HCT116 (cell line): ENCODE measurements around the gene TSC1. TPM values are rescaled to one million over a fixed set of nuclear protein-coding genes. Genes with fewer than 3 reads are reported as not detected.

Source experiments
- ATAC-seq: fragments of 200-7000 bp; cut with Tn5 transposase; 2 replicates; pipeline ENCODE4 v1.9.1; 2020; ENCODE audit warnings: mild to moderate bottlenecking, moderate library complexity
- BruUV-seq: library from RNA; stranded (reverse); fragments of 400-500 nt; replicated peaks from 2 replicates; lab custom pipeline; 2021; lab: Mats Ljungman, UMichigan
- CTCF ChIA-PET: fragments of 300-600 bp; sonication (Branson Sonifier 250); formaldehyde crosslinking; loops from one replicate; lab custom pipeline; 2021; ENCODE audit warnings: antibody characterized with exemption; lab: Charles Lee
- POLR2A ChIA-PET: fragments of 300-600, 350-600 bp; sonication (Branson Sonifier 250); formaldehyde crosslinking; loops from one replicate; lab custom pipeline; 2021; ENCODE audit warnings: antibody characterized with exemption; lab: Charles Lee
- RAD21 ChIA-PET, 2 experiments: fragments of 300-600 bp; sonication (Branson Sonifier 250); formaldehyde crosslinking; loops; one replicate each; lab custom pipeline; 2023; ENCODE audit warnings: low total read pairs in 2 of 2; ENCODE audit not compliant: uncharacterized antibody in 2 of 2, unreplicated experiment in 2 of 2, low non-redundant PET in 1 of 2; lab: Charles Lee
- DNase-seq: peaks from one replicate; pipeline ENCODE4 v3.0.0-alpha.2; 2010; ENCODE audit warnings: low read depth, low spot score
- H2AFZ ChIP-seq: fragments of 200-600 bp; shearing (Covaris generic), sonication (generic); 2 replicates; pipeline ENCODE4 v1.6.1; 2017; ENCODE audit warnings: low read depth, mixed run types, mixed read lengths, antibody characterized with exemption, low read length; ENCODE audit not compliant: poor library complexity, severe bottlenecking
- H3K27ac ChIP-seq: 2 replicates; pipeline ENCODE4 v1.5.1; 2012; ENCODE audit warnings: low read depth, low read length
- H3K27me3 ChIP-seq: fragments of 200-600 bp; sonication (generic); 2 replicates; pipeline ENCODE4 v1.6.1; 2016; ENCODE audit warnings: mixed run types, low read length, mixed read lengths; ENCODE audit not compliant: insufficient read depth
- H3K36me3 ChIP-seq, 2 experiments: fragments of 200-500 bp in 1 of 2; fragments of 200-600 bp in 1 of 2; sonication (Bioruptor generic) in 1 of 2; sonication (generic) in 1 of 2; 2 replicates each; pipeline versions ENCODE4 v1.5.1 to v1.6.1; 2014 to 2016; ENCODE audit warnings: low read length in 2 of 2, inconsistent platforms in 1 of 2, mixed read lengths in 1 of 2, mixed run types in 1 of 2; ENCODE audit not compliant: insufficient read depth in 2 of 2, control insufficient read depth in 1 of 2
- H3K4me1 ChIP-seq, 2 experiments: fragments of 200-600 bp in 1 of 2; sonication (generic) in 1 of 2; 2 replicates each; pipeline versions ENCODE4 v1.5.1 to v1.6.1; 2012 to 2017; ENCODE audit warnings: low read length in 2 of 2, inconsistent platforms in 1 of 2, mild to moderate bottlenecking in 1 of 2, mixed read lengths in 1 of 2, mixed run types in 1 of 2, moderate library complexity in 1 of 2; ENCODE audit not compliant: insufficient read depth in 2 of 2, control insufficient read depth in 1 of 2
- H3K4me2 ChIP-seq: fragments of 200-600 bp; sonication (generic); 2 replicates; pipeline ENCODE4 v1.6.1; 2017; ENCODE audit warnings: mixed run types, low read length, mixed read lengths
- H3K4me3 ChIP-seq, 2 experiments: fragments of 200-600 bp in 1 of 2; sonication (generic) in 1 of 2; replicated peaks in 1 of 2; 2 replicates each; pipeline ENCODE4 v1.5.1; 2011 to 2016; ENCODE audit warnings: low read length in 2 of 2, control low read depth in 1 of 2, low read depth in 1 of 2, mild to moderate bottlenecking in 1 of 2, mixed read lengths in 1 of 2, mixed run types in 1 of 2
- H3K79me2 ChIP-seq: fragments of 200-600 bp; sonication (generic); 2 replicates; pipeline ENCODE4 v1.6.1; 2017; ENCODE audit warnings: mild to moderate bottlenecking, mixed run types, low read length, moderate library complexity, mixed read lengths; ENCODE audit not compliant: insufficient read depth
- H3K9ac ChIP-seq: fragments of 200-600 bp; sonication (generic); 2 replicates; pipeline ENCODE4 v1.6.1; 2016; ENCODE audit warnings: low read length, mixed read lengths
- H3K9me2 ChIP-seq: fragments of 200-600 bp; sonication (generic), shearing (Covaris generic); 2 replicates; pipeline ENCODE4 v1.6.1; 2017; ENCODE audit warnings: mixed run types, mild to moderate bottlenecking, moderate library complexity; ENCODE audit not compliant: insufficient read depth
- H3K9me3 ChIP-seq, 2 experiments: fragments of 200-500 bp in 1 of 2; fragments of 200-600 bp in 1 of 2; sonication (Bioruptor generic) in 1 of 2; sonication (generic) in 1 of 2; 2 replicates each; pipeline ENCODE4 v1.6.1; 2014 to 2017; ENCODE audit warnings: low read length in 2 of 2, mixed read lengths in 2 of 2, inconsistent platforms in 1 of 2, low read depth in 1 of 2, mild to moderate bottlenecking in 1 of 2, mixed run types in 1 of 2, moderate library complexity in 1 of 2; ENCODE audit not compliant: control insufficient read depth in 1 of 2, insufficient read depth in 1 of 2
- H4K20me1 ChIP-seq: fragments of 200-600 bp; sonication (generic), shearing (Covaris generic); 2 replicates; pipeline ENCODE4 v1.6.1; 2017; ENCODE audit warnings: mixed run types, mild to moderate bottlenecking, moderate library complexity; ENCODE audit not compliant: insufficient read depth
- CBX3 ChIP-seq: IDR thresholded peaks from 2 replicates; pipeline ENCODE4 v1.6.1; 2012; ENCODE audit warnings: low read depth
- CEBPB ChIP-seq: IDR thresholded peaks from 2 replicates; pipeline ENCODE4 v1.6.1; 2012; ENCODE audit warnings: low read depth
- EGR1 ChIP-seq: IDR thresholded peaks from 2 replicates; pipeline ENCODE4 v1.6.1; 2012; ENCODE audit warnings: low read depth
- EZH2phosphoT487 ChIP-seq: fragments of 200-600 bp; IDR thresholded peaks from 2 replicates; pipeline ENCODE4 v1.6.1; 2018; ENCODE audit warnings: antibody characterized with exemption, borderline replicate concordance
- FOSL1 ChIP-seq: IDR thresholded peaks from 2 replicates; pipeline ENCODE4 v1.6.1; 2012; ENCODE audit warnings: low read depth
- JUND ChIP-seq: IDR thresholded peaks from 2 replicates; pipeline ENCODE4 v1.6.1; 2012
- RAD21 ChIP-seq: IDR thresholded peaks from 2 replicates; pipeline ENCODE4 v1.6.1; 2012; ENCODE audit warnings: low read depth, mild to moderate bottlenecking
- intact Hi-C: fragments of 100-400 bp; cut with micrococcal nuclease; formaldehyde crosslinking; loops from 2 replicates; pipeline ENCODE4 v1.10.0; 2022
- total RNA-seq: library from RNA; stranded (reverse); gene quantifications from one replicate; pipeline ENCODE4 v1.2.1, GENCODE V29; 2021; ENCODE audit not compliant: unreplicated experiment
- TF ChIP-seq, protein P1 (sequence below): IDR thresholded peaks from 2 replicates; pipeline ENCODE4 v1.6.1; 2012
- TF ChIP-seq, protein P2 (sequence below): IDR thresholded peaks from 2 replicates; pipeline ENCODE4 v1.6.1; 2011; ENCODE audit warnings: mild to moderate bottlenecking, low read length, moderate library complexity; ENCODE audit not compliant: insufficient replicate concordance; ENCODE audit errors: extremely low read depth

TSC1 gene
- total RNA-seq, 1 experiment from 2014 or later: 34.5 TPM

DNA sequence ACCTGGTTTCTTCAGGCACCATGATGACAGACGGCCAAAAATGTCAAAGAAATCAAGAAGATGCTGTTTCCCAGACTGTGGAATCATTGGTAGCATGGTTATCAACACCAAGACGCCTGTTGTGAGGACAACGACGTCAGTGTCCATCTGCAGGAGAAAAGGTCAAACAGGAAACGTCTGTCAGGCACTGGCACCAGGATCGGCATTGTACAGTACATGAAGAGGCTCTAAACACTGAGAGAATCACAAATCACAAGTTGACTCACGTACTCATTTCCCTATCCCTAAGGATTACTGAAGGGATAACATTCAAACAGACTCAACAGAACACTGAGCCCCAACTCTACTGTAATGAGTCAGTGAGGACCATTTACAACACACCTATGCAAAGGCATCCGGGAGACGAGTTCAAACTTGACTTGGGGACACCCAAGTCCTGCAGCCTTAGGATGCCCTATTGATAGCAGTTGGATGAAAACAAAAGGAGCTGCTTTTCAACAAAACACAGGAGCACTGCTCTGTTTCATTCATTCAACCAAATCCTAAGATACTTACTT is 21.0 kb downstream of the TSC1 start:
- TF ChIP-seq EZH2phosphoT487 (no peak), CEBPB (no peak), CBX3 (no peak), FOSL1 (no peak), RAD21 (no peak), JUND (no peak), EGR1 (no peak)
- TF ChIP-seq, protein P1, sequence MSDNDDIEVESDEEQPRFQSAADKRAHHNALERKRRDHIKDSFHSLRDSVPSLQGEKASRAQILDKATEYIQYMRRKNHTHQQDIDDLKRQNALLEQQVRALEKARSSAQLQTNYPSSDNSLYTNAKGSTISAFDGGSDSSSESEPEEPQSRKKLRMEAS: no peak
- TF ChIP-seq, protein P2, sequence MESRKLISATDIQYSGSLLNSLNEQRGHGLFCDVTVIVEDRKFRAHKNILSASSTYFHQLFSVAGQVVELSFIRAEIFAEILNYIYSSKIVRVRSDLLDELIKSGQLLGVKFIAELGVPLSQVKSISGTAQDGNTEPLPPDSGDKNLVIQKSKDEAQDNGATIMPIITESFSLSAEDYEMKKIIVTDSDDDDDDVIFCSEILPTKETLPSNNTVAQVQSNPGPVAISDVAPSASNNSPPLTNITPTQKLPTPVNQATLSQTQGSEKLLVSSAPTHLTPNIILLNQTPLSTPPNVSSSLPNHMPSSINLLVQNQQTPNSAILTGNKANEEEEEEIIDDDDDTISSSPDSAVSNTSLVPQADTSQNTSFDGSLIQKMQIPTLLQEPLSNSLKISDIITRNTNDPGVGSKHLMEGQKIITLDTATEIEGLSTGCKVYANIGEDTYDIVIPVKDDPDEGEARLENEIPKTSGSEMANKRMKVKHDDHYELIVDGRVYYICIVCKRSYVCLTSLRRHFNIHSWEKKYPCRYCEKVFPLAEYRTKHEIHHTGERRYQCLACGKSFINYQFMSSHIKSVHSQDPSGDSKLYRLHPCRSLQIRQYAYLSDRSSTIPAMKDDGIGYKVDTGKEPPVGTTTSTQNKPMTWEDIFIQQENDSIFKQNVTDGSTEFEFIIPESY: no peak
- BruUV-seq: no TSS peak
- H3K36me3 ChIP-seq: peaks cover 11 to 23% of the 10 kb centered on the region in 2 experiments; a peak in 2 of 4 replicates
- no peak for ATAC-seq
- no peaks in the 10 kb centered on the region for H3K4me1 ChIP-seq
- ChIA-PET CTCF (no interaction called here), POLR2A (no interaction called here), RAD21 (no interaction called here)
- no peaks in the 10 kb centered on the region for H4K20me1 ChIP-seq
- H3K9me3 ChIP-seq: no peaks in the 10 kb centered on the region
- intact Hi-C loops: no loop called here
- no peak overlapping the region for H3K4me2 ChIP-seq
- no peak for DNase-seq
- no peak overlapping the region for H3K9ac ChIP-seq
- no peak overlapping the region for H2AFZ ChIP-seq
- no peaks in the 10 kb centered on the region for H3K79me2 ChIP-seq
- no peaks in the 10 kb centered on the region for H3K9me2 ChIP-seq
- no peaks in the 10 kb centered on the region for H3K27me3 ChIP-seq
- no peak overlapping the region for H3K27ac ChIP-seq
- no peak overlapping the region for H3K4me3 ChIP-seq
